Esophagus mucosa (tissue), 1 donor: ENCODE results near the gene MMP3. TPM values are rescaled to one million over a fixed set of nuclear protein-coding genes. Genes with fewer than 3 reads are reported as not detected.

Experiments
- ATAC-seq: fragments of 200-7000 bp; cut with Tn5 transposase; one replicate; pipeline ENCODE4 v1.9.1; 2020
- total RNA-seq: library from RNA; stranded (reverse); gene quantifications from one replicate; pipeline ENCODE4 v1.2.4, GENCODE V29; 2023
- donor health status: DM: yes; HTN: yes; CAD: no.

The MMP3 gene
- total RNA-seq, 1 donor from 2014 or later = 0.56 TPM

GRCh38 chr11:102788334-102788995 is 54.9 kb downstream of the MMP3 start:
- no peak for ATAC-seq

Other genes starting within 250 kb of the MMP3 start
- not detected for gene MMP20, start 218.3 kb downstream of the MMP3 start, total RNA-seq
- gene MMP27, start 137.8 kb downstream of the MMP3 start, total RNA-seq = not detected
- not detected for gene MMP8, start 118.7 kb downstream of the MMP3 start, total RNA-seq
- gene MMP10, start 63.0 kb downstream of the MMP3 start, total RNA-seq = 1.4 TPM
- 3.5 TPM for gene MMP1, start 45.4 kb downstream of the MMP3 start, total RNA-seq
- gene MMP12, start 31.4 kb upstream of the MMP3 start, total RNA-seq = 0.16 TPM
- gene MMP13, start 112.1 kb upstream of the MMP3 start, total RNA-seq = not detected
- gene DCUN1D5, start 248.6 kb upstream of the MMP3 start, total RNA-seq = 31.4 TPM